Hepatocyte (in vitro differentiated cells): ENCODE results near the gene IKZF3. TPM values are rescaled to one million over a fixed set of nuclear protein-coding genes. Genes with fewer than 3 reads are reported as not detected.

Source experiments
- DNase-seq: peaks from one replicate; pipeline ENCODE4 v3.0.0-alpha.2; 2016; ENCODE audit warnings: low spot score
- H2AFZ ChIP-seq: fragments of 200-600 bp; sonication (generic); 2 replicates; pipeline ENCODE4 v1.6.0; 2016; ENCODE audit warnings: antibody characterized with exemption, mild to moderate bottlenecking
- H3K27ac ChIP-seq: fragments of 200-600 bp; sonication (generic); 2 replicates; pipeline ENCODE4 v1.5.1; 2016; ENCODE audit warnings: mild to moderate bottlenecking
- H3K27me3 ChIP-seq: fragments of 200-600 bp; sonication (generic); 2 replicates; pipeline ENCODE4 v1.6.1; 2016
- H3K36me3 ChIP-seq: fragments of 200-600 bp; sonication (generic); replicated peaks from 2 replicates; pipeline ENCODE4 v1.5.1; 2016; ENCODE audit warnings: low read depth; ENCODE audit not compliant: insufficient read depth
- H3K4me1 ChIP-seq: fragments of 200-600 bp; sonication (generic); 2 replicates; pipeline ENCODE4 v1.5.1; 2016; ENCODE audit warnings: mild to moderate bottlenecking, moderate library complexity; ENCODE audit not compliant: insufficient read depth
- H3K4me2 ChIP-seq: fragments of 200-600 bp; sonication (generic); 2 replicates; pipeline ENCODE4 v1.6.0; 2016
- H3K4me3 ChIP-seq: fragments of 200-600 bp; sonication (generic); 2 replicates; pipeline ENCODE4 v1.5.1; 2016; ENCODE audit warnings: mild to moderate bottlenecking
- H3K79me2 ChIP-seq: fragments of 200-600 bp; sonication (generic); 2 replicates; pipeline ENCODE4 v1.6.0; 2017; ENCODE audit warnings: mild to moderate bottlenecking
- H3K9me2 ChIP-seq: fragments of 200-600 bp; sonication (generic); replicated peaks from 2 replicates; pipeline ENCODE4 v1.6.0; 2017; ENCODE audit warnings: mild to moderate bottlenecking; ENCODE audit not compliant: insufficient read depth
- H3K9me3 ChIP-seq: fragments of 200-600 bp; sonication (generic); 2 replicates; pipeline ENCODE4 v1.5.1; 2016; ENCODE audit warnings: low read depth, mild to moderate bottlenecking
- H4K20me1 ChIP-seq: fragments of 200-600 bp; sonication (generic); 2 replicates; pipeline ENCODE4 v1.6.0; 2016; ENCODE audit warnings: mild to moderate bottlenecking; ENCODE audit not compliant: insufficient read depth, poor library complexity, severe bottlenecking
- CTCF ChIP-seq: fragments of 200-600 bp; sonication (generic); IDR thresholded peaks from 2 replicates; pipeline ENCODE4 v1.5.1; 2016; ENCODE audit warnings: antibody characterized with exemption, mild to moderate bottlenecking; ENCODE audit not compliant: poor library complexity
- EZH2 ChIP-seq: fragments of 200-600 bp; sonication (generic); IDR thresholded peaks from 2 replicates; pipeline ENCODE4 v1.6.1; 2016; ENCODE audit warnings: antibody characterized with exemption, mild to moderate bottlenecking, borderline replicate concordance
- EZH2phosphoT487 ChIP-seq: fragments of 200-600 bp; sonication (generic); IDR thresholded peaks from one replicate; pipeline ENCODE4 v1.6.1; 2018; ENCODE audit warnings: antibody characterized with exemption, mild to moderate bottlenecking, low read depth, moderate library complexity; ENCODE audit not compliant: unreplicated experiment, severe bottlenecking
- WGBS: methylation state at CpG from one replicate; pipeline ENCODE4 v1.1.6; 2016; ENCODE audit warnings: low lambda C conversion rate; ENCODE audit errors: missing lambda C conversion rate; 5-methylcytosine and 5-hydroxymethylcytosine counted together
- polyA plus RNA-seq: library from polyadenylated mRNA; unstranded; fragments of >200 nt; fragmentation: Nextera tagmentation; extraction: Ambion mirVana; gene quantifications from 2 replicates; pipeline ENCODE4 v1.2.1, GENCODE V29; 2016
- total RNA-seq: library from RNA; depleted of rRNA; stranded (reverse); fragments of >200 nt; gene quantifications from 2 replicates; pipeline ENCODE4 v1.2.3, GENCODE V29; 2014

IKZF3 gene
- total and polyA plus RNA-seq, 2 experiments from 2014 or later, result under 0.01 TPM; not detected in 1

- no peak overlapping the region for H3K4me3 ChIP-seq
- no peaks in the 10 kb centered on the region for H3K4me1 ChIP-seq
- H3K27me3 ChIP-seq, result no peaks in the 10 kb centered on the region
- no peak overlapping the region for H3K27ac ChIP-seq
- no peaks in the 10 kb centered on the region for H3K9me3 ChIP-seq
- no peak for DNase-seq
- no peaks in the 10 kb centered on the region for H3K79me2 ChIP-seq
- TF ChIP-seq CTCF, result no peak
- TF ChIP-seq EZH2phosphoT487, result no peak
- TF ChIP-seq EZH2, result no peak
- H2AFZ ChIP-seq, result no peak overlapping the region
- H3K4me2 ChIP-seq, result no peak overlapping the region
- no peaks in the 10 kb centered on the region for H3K36me3 ChIP-seq
- H3K9me2 ChIP-seq, result no peaks in the 10 kb centered on the region
- H4K20me1 ChIP-seq, result no peaks in the 10 kb centered on the region
- 50% methylated on average over 4 of the region's 4 CpGs for WGBS
These were observed 90.1 kb downstream of the IKZF3 start for GRCh38 chr17:39774047-39774446.

GRCh38 chr17:39772987-39773934 lies 90.9 kb downstream of the IKZF3 start:
- no peak overlapping the region for H2AFZ ChIP-seq
- no peaks in the 10 kb centered on the region for H3K27me3 ChIP-seq
- no peak overlapping the region for H3K27ac ChIP-seq
- 88% methylated on average over 7 of the region's 7 CpGs for WGBS
- TF ChIP-seq EZH2phosphoT487, result no peak
- TF ChIP-seq CTCF, result no peak
- no peak for TF ChIP-seq EZH2
- no peaks in the 10 kb centered on the region for H3K79me2 ChIP-seq
- H3K9me2 ChIP-seq, result no peaks in the 10 kb centered on the region
- no peak overlapping the region for H3K4me2 ChIP-seq
- no peaks in the 10 kb centered on the region for H3K36me3 ChIP-seq
- no peaks in the 10 kb centered on the region for H4K20me1 ChIP-seq
- no peaks in the 10 kb centered on the region for H3K4me1 ChIP-seq
- H3K4me3 ChIP-seq, result no peak overlapping the region
- no peaks in the 10 kb centered on the region for H3K9me3 ChIP-seq
- DNase-seq, result no peak

- no peak overlapping the region for H2AFZ ChIP-seq
- no peaks in the 10 kb centered on the region for H3K36me3 ChIP-seq
- no peaks in the 10 kb centered on the region for H4K20me1 ChIP-seq
- TF ChIP-seq EZH2phosphoT487 (no peak), CTCF (no peak), EZH2 (no peak)
- H3K27me3 ChIP-seq, result no peaks in the 10 kb centered on the region
- no peak overlapping the region for H3K4me3 ChIP-seq
- no peaks in the 10 kb centered on the region for H3K9me2 ChIP-seq
- no peak for DNase-seq
- H3K79me2 ChIP-seq, result no peaks in the 10 kb centered on the region
- no peak overlapping the region for H3K27ac ChIP-seq
- H3K4me1 ChIP-seq, result no peaks in the 10 kb centered on the region
- no peak overlapping the region for H3K4me2 ChIP-seq
- H3K9me3 ChIP-seq, result no peaks in the 10 kb centered on the region
These were observed 91.7 kb downstream of the IKZF3 start for GRCh38 chr17:39772415-39772814.
